T-helper 1 cell treated with Interleukin-12 subunit alpha and Interleukin-12 subunit beta and Interleukin-4 antibody, amounts not matched to agents 30 μg/mL and 1 μg/mL, for 36 hours (primary cell): ENCODE data around the gene SUOX.
A peak's percentile ranks its signal among the peaks of the same experiment; 100 is the strongest.

Source experiments
- H3K27ac Mint-ChIP-seq: one replicate; pipeline ENCODE4 v1.8.0; 2021; ENCODE audit warnings: mild to moderate bottlenecking, mixed read lengths
- H3K27me3 Mint-ChIP-seq: one replicate; pipeline ENCODE4 v1.8.0; 2021; ENCODE audit warnings: low read depth, mixed read lengths
- H3K36me3 Mint-ChIP-seq: one replicate; pipeline ENCODE4 v1.8.0; 2021; ENCODE audit warnings: low read depth, mixed read lengths
- H3K4me1 Mint-ChIP-seq: one replicate; pipeline ENCODE4 v1.8.0; 2021; ENCODE audit warnings: low read depth, mixed read lengths
- H3K4me3 Mint-ChIP-seq: one replicate; pipeline ENCODE4 v1.8.0; 2021; ENCODE audit warnings: mild to moderate bottlenecking, moderate library complexity, mixed read lengths
- H3K9me3 Mint-ChIP-seq: one replicate; pipeline ENCODE4 v1.8.0; 2021; ENCODE audit warnings: mixed read lengths

Gene SUOX

GRCh38 chr12:55996715-55997534 is at the start of gene SUOX:
TSS of gene SUOX (plus strand) at chr12:55997276. CDS start at chr12:56002222, 4,946 bp downstream.
- Mint-ChIP-seq H3K9me3 (no peaks in the 10 kb centered on the region), H3K36me3 (peaks cover 23% of the 10 kb centered on the region), H3K27ac (peak within 1 kb of the TSS; percentile 26), H3K4me3 (peak within 1 kb of the TSS; percentile 79), H3K4me1 (peaks cover 24% of the 10 kb centered on the region), H3K27me3 (no peaks in the 10 kb centered on the region)

GRCh38 chr12:55955344-55955743 is 41.7 kb upstream of the SUOX start:
- Mint-ChIP-seq H3K27me3 (no peaks in the 10 kb centered on the region), H3K27ac (no peak overlapping the region)

GRCh38 chr12:55955800-55956508 is 41.1 kb upstream of the SUOX start:
- peaks cover 35% of the 10 kb centered on the region for H3K36me3 Mint-ChIP-seq
- no peaks in the 10 kb centered on the region for H3K9me3 Mint-ChIP-seq
- H3K27ac Mint-ChIP-seq = no peak overlapping the region
- H3K4me3 Mint-ChIP-seq = no peak overlapping the region
- H3K4me1 Mint-ChIP-seq = peaks cover 7% of the 10 kb centered on the region
- H3K27me3 Mint-ChIP-seq = no peaks in the 10 kb centered on the region

More at GRCh38 chr12:55955344-55955743, 41.7 kb upstream of the SUOX start:
- peaks cover 36% of the 10 kb centered on the region for H3K36me3 Mint-ChIP-seq
- no peak overlapping the region for H3K4me3 Mint-ChIP-seq
- H3K9me3 Mint-ChIP-seq = no peaks in the 10 kb centered on the region
- peaks cover 7% of the 10 kb centered on the region for H3K4me1 Mint-ChIP-seq

GRCh38 chr12:55957106-55957859 is 39.8 kb upstream of the SUOX start:
- H3K27ac Mint-ChIP-seq = no peak overlapping the region
- no peaks in the 10 kb centered on the region for H3K9me3 Mint-ChIP-seq
- H3K27me3 Mint-ChIP-seq = no peaks in the 10 kb centered on the region

GRCh38 chr12:55963760-55964159 is 33.3 kb upstream of the SUOX start:
- Mint-ChIP-seq H3K4me1 (peaks cover 24% of the 10 kb centered on the region), H3K36me3 (peaks cover 8% of the 10 kb centered on the region), H3K27ac (no peak overlapping the region), H3K27me3 (no peaks in the 10 kb centered on the region), H3K9me3 (no peaks in the 10 kb centered on the region), H3K4me3 (no peak overlapping the region)

More at GRCh38 chr12:55957106-55957859, 39.8 kb upstream of the SUOX start:
- Mint-ChIP-seq H3K4me1 (peaks cover 7% of the 10 kb centered on the region), H3K36me3 (peaks cover 22% of the 10 kb centered on the region), H3K4me3 (no peak overlapping the region)

- Mint-ChIP-seq H3K4me3 (peak overlapping the region; percentile 4), H3K36me3 (peaks cover 8% of the 10 kb centered on the region), H3K27me3 (no peaks in the 10 kb centered on the region), H3K4me1 (peaks cover 24% of the 10 kb centered on the region), H3K9me3 (no peaks in the 10 kb centered on the region), H3K27ac (no peak overlapping the region)
These were observed 31.8 kb upstream of the SUOX start for GRCh38 chr12:55965240-55965639.

GRCh38 chr12:55965941-55966407 is 31.1 kb upstream of the SUOX start, which contains the start of gene PMEL:
TSS of gene PMEL (minus strand) at chr12:55966042. CDS start at chr12:55966011, 31 bp downstream.
- H3K4me3 Mint-ChIP-seq = peak within 1 kb of the TSS; percentile 96
- H3K4me1 Mint-ChIP-seq = peaks cover 24% of the 10 kb centered on the region
- peaks cover 12% of the 10 kb centered on the region for H3K36me3 Mint-ChIP-seq
- peak within 1 kb of the TSS; percentile 84 for H3K27ac Mint-ChIP-seq
- no peaks in the 10 kb centered on the region for H3K9me3 Mint-ChIP-seq
- no peaks in the 10 kb centered on the region for H3K27me3 Mint-ChIP-seq

- no peaks in the 10 kb centered on the region for H3K27me3 Mint-ChIP-seq
- H3K9me3 Mint-ChIP-seq = no peaks in the 10 kb centered on the region
- H3K36me3 Mint-ChIP-seq = peaks cover 15% of the 10 kb centered on the region
- peak within 1 kb of the TSS; percentile 96 for H3K4me3 Mint-ChIP-seq
- H3K27ac Mint-ChIP-seq = peak within 1 kb of the TSS; percentile 84
- peaks cover 25% of the 10 kb centered on the region for H3K4me1 Mint-ChIP-seq
These were observed 30.4 kb upstream of the SUOX start, which contains the start of gene CDK2 for GRCh38 chr12:55966408-55967281. TSS of gene CDK2 (plus strand) at chr12:55966830. CDS start at chr12:55967009, 179 bp downstream.

- Mint-ChIP-seq H3K4me3 (no peak overlapping the region), H3K27ac (no peak overlapping the region), H3K27me3 (no peaks in the 10 kb centered on the region), H3K9me3 (no peaks in the 10 kb centered on the region), H3K36me3 (peaks cover 15% of the 10 kb centered on the region), H3K4me1 (peaks cover 28% of the 10 kb centered on the region)
These were observed 27.7 kb upstream of the SUOX start for GRCh38 chr12:55969356-55969755.

GRCh38 chr12:55970775-55971174 is 26.3 kb upstream of the SUOX start:
- H3K9me3 Mint-ChIP-seq = no peaks in the 10 kb centered on the region
- no peak overlapping the region for H3K4me3 Mint-ChIP-seq

GRCh38 chr12:55972042-55972441 is 25.0 kb upstream of the SUOX start:
- Mint-ChIP-seq H3K4me1 (peaks cover 22% of the 10 kb centered on the region), H3K27ac (peak overlapping the region; percentile 23), H3K27me3 (no peaks in the 10 kb centered on the region), H3K4me3 (peak overlapping the region; percentile 6), H3K9me3 (no peaks in the 10 kb centered on the region), H3K36me3 (peaks cover 19% of the 10 kb centered on the region)

More at GRCh38 chr12:55970775-55971174, 26.3 kb upstream of the SUOX start:
- no peaks in the 10 kb centered on the region for H3K27me3 Mint-ChIP-seq
- no peak overlapping the region for H3K27ac Mint-ChIP-seq
- H3K36me3 Mint-ChIP-seq = peaks cover 15% of the 10 kb centered on the region
- peaks cover 28% of the 10 kb centered on the region for H3K4me1 Mint-ChIP-seq

GRCh38 chr12:55972456-55972855 is 24.6 kb upstream of the SUOX start:
- peaks cover 20% of the 10 kb centered on the region for H3K4me1 Mint-ChIP-seq
- H3K27ac Mint-ChIP-seq = peak overlapping the region; percentile 23
- peak overlapping the region; percentile 6 for H3K4me3 Mint-ChIP-seq
- peaks cover 19% of the 10 kb centered on the region for H3K36me3 Mint-ChIP-seq
- no peaks in the 10 kb centered on the region for H3K9me3 Mint-ChIP-seq
- no peaks in the 10 kb centered on the region for H3K27me3 Mint-ChIP-seq

GRCh38 chr12:55972911-55973598 is 24.0 kb upstream of the SUOX start:
- Mint-ChIP-seq H3K9me3 (no peaks in the 10 kb centered on the region), H3K36me3 (peaks cover 17% of the 10 kb centered on the region), H3K27ac (no peak overlapping the region), H3K4me1 (peaks cover 14% of the 10 kb centered on the region), H3K4me3 (no peak overlapping the region), H3K27me3 (no peaks in the 10 kb centered on the region)
